Stomach (tissue), 4 donors: ENCODE data around the gene CBLC.

ENCODE experiments used
- CTCF ChIP-seq, 7 experiments: fragments of 450-650 bp in 4 of 7; fragments of 200-600 bp in 3 of 7; sonication (generic) in 3 of 7; IDR thresholded peaks; one replicate each; pipeline ENCODE4 v1.5.1; 2016 to 2019; ENCODE audit warnings: antibody characterized with exemption in 7 of 7, control low read depth in 2 of 7, mild to moderate bottlenecking in 1 of 7
- EP300 ChIP-seq: sonication (generic); formaldehyde crosslinking; IDR thresholded peaks from one replicate; pipeline ENCODE4 v1.6.1; 2017; ENCODE audit warnings: antibody characterized with exemption
- POLR2A ChIP-seq, 4 donors: fragments of 450-650 bp; IDR thresholded peaks; one replicate each; pipeline ENCODE4 v1.6.1; 2016; ENCODE audit warnings: antibody characterized with exemption in 4 of 4, control low read depth in 2 of 4, mild to moderate bottlenecking in 1 of 4, moderate library complexity in 1 of 4
- POLR2AphosphoS5 ChIP-seq, 3 donors: sonication (generic); formaldehyde crosslinking; IDR thresholded peaks; one replicate each; pipeline ENCODE4 v1.6.1; 2016; ENCODE audit warnings: antibody characterized with exemption in 3 of 3

GRCh38 chr19:44776402-44777096 is 1.1 kb upstream of the CBLC start:
- TF ChIP-seq CTCF (IDR thresholded peaks at IDR 0.05) (no peak), EP300 (no peak), POLR2A (IDR thresholded peaks at IDR 0.05) (no peak), POLR2AphosphoS5 (IDR thresholded peaks at IDR 0.05) (peak in 2 of 3 donors; percentile 19 to 56)
